Psoas muscle (tissue), 8 donors: ENCODE measurements around the gene CUEDC2. TPM values are rescaled to one million over a fixed set of nuclear protein-coding genes. Genes with fewer than 3 reads are reported as not detected.

Source experiments
- ATAC-seq, 4 donors: fragments of 200-7000 bp; cut with Tn5 transposase; one replicate each; pipeline ENCODE4 v1.9.1; 2020; ENCODE audit warnings: moderate library complexity in 3 of 4, mild to moderate bottlenecking in 2 of 4
- DNase-seq, 2 donors: peaks; one replicate each; pipeline ENCODE4 v3.0.0-alpha.2; 2020
- H3K27ac ChIP-seq: fragments of 200-600 bp; one replicate; pipeline ENCODE4 v1.8.0; 2022
- H3K27me3 ChIP-seq, 3 donors: fragments of 200-600 bp in 1 of 3; one replicate each; pipeline versions ENCODE4 v1.6.1 to v1.8.0; 2013 to 2022; ENCODE audit warnings: low read length in 2 of 3, mild to moderate bottlenecking in 2 of 3, moderate library complexity in 1 of 3; ENCODE audit not compliant: insufficient read depth in 3 of 3
- H3K36me3 ChIP-seq, 2 donors: fragments of 200-600 bp in 1 of 2; one replicate each; pipeline versions ENCODE4 v1.6.1 to v1.8.0; 2013 to 2022; ENCODE audit warnings: low read depth in 1 of 2, mild to moderate bottlenecking in 1 of 2, moderate library complexity in 1 of 2; ENCODE audit not compliant: insufficient read depth in 1 of 2
- H3K4me1 ChIP-seq: fragments of 200-600 bp; one replicate; pipeline ENCODE4 v1.8.0; 2022
- H3K4me3 ChIP-seq: fragments of 200-600 bp; one replicate; pipeline ENCODE4 v1.8.0; 2022; ENCODE audit warnings: mild to moderate bottlenecking
- H3K9me3 ChIP-seq: fragments of 200-600 bp; one replicate; pipeline ENCODE4 v1.8.0; 2022
- CTCF ChIP-seq: fragments of 200-600 bp; IDR thresholded peaks from one replicate; pipeline ENCODE4 v1.8.0; 2022; ENCODE audit warnings: antibody characterized with exemption
- WGBS, 3 donors: extraction: QIAGEN DNeasy Blood & Tissue Kit; methylation state at CpG; one replicate each; pipeline versions ENCODE4 v1.1.6 to v1.1.7; 2013; 5-methylcytosine and 5-hydroxymethylcytosine counted together
- intact Hi-C, 2 donors: fragments of 100-400 bp; cut with DNase I; formaldehyde crosslinking; loops; one replicate each; pipeline versions ENCODE4 v1.11.0 to v1.14.2; 2022
- polyA plus RNA-seq, 3 donors: library from polyadenylated mRNA; stranded (reverse); fragments of 200-250 nt; gene quantifications; one replicate each; pipeline ENCODE4 v1.2.3, GENCODE V29; 2013
- total RNA-seq, 4 donors: library from RNA; stranded (reverse); fragmentation: NEBNext Ultra II Directional in 2 of 4; extraction: Animal tissue kit (Norgen Biotek cat#: 25700) in 2 of 4; gene quantifications; one replicate each; pipeline versions ENCODE4 v1.2.1 to v1.2.4, GENCODE V29; 2021 to 2023
- donor health status: healthy with polysubstance abuse.
- donor health status: DM: no; HTN: no; CAD: no; lungs with moderate emphysema.
- donor health status: Bipolar disorder and iron deficiency.
- donor health status: healthy.
- donor health status: DM: yes; HTN: yes; CAD: no.
- donor health status: DM: no; HTN: no; CAD: no.
- donor health status: DM: no; HTN: no; CAD: no.
- donor health status: DM: yes; HTN: yes; CAD: no.

The CUEDC2 gene
- total and polyA plus RNA-seq, 7 donors, result 53.3 to 103 (median 77.2) TPM

DNA sequence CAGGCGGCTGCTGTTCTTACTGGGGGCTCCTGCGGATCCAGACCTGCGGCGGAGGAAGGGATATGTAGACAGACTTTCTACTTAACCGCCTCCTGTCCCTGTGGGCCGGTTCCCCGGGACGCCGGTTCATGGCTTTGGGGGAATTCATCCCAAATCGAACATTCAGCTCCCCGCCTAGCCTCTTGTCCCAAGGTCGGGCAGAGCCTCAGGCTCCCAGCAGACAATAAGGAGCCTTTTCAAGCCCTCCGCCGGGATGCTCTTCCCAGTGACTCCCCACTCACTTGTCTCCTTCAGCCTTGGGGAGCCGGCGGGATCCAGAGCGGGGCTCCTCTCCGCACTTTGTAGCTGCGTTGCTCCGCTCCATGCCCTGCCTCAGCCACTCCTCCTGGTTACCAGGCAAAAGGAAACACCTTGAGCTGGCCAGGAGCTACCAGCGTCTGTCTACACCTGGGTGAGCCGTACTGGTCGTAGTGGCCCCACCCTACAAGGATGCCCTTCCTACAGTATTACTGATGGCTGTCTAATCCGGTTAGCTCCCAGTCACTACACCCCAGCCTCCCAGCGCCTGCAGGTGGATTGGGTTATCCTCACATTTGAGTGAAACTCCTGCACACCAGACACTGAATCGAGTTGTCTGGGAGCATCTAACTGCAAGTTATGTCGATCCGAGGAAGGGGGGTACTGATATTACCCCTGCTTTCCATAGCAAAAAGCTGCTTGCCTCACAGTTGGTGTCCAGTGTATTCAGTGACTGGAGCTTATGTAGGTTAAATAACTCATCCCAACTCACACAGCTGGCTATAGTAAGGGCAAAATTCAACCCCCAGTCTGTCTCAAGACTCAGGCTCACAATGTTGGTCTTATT is 19.0 kb upstream of the CUEDC2 start, which contains the start of gene C10orf95:
Gene C10orf95 (minus strand): TSS at position 439 of the 865 bp plus-strand sequence. CDS start 450 bp downstream, outside the sequence.
- WGBS, 3 donors, result 29 to 35% (median 30%) methylated on average over 25 to 28 of the region's 28 CpGs
- no peaks in the 10 kb centered on the region for H3K36me3 ChIP-seq
- ATAC-seq (peak in 1 of 4 donors; percentile 1), DNase-seq (no peak)
- H3K9me3 ChIP-seq, result no peaks in the 10 kb centered on the region
- H3K4me1 ChIP-seq, result peaks cover 30% of the 10 kb centered on the region
- intact Hi-C loops, result no loop called here
- peak within 1 kb of the TSS; percentile 78 for H3K4me3 ChIP-seq
- peak within 1 kb of the TSS; percentile 87 for H3K27ac ChIP-seq
- TF ChIP-seq CTCF, result no peak
- H3K27me3 ChIP-seq, result no peaks in the 10 kb centered on the region

DNA sequence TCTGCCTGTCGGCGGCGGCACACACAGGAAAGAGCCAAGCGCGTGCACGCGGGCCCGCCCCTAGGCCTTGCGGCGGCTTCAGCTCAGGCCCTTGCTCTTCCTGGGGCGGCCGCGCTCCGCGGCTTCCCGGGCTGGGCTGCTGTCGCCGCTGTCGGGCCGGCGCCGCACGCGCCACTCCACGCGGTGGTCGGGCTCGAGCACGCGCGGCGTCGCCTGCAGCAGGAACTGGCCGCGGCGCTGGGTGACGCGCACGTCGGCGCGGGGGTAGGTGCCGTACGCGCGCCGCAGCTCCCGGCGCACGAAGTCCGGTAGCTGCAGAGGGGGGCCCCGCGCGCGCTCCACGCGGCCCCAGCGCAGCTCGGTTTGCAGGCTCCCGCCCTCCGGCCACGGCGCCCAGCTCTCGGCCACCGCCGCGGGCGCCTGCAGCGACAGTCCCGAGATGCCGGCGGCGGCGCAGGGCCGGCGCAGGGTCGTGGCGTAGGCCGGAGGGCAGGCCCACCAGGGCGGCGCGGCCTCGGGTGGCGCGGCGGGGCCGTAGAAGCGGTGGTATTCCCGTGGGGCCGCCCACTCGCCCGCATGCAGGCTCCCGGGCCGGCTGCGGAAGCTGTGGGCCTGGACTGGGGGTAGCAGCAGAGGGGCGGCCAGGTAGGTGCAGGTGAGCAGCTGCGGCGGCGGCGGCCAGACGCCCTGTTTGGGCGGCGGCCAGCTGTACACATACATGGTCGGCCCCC is 18.2 kb upstream of the CUEDC2 start:
- no peaks in the 10 kb centered on the region for H3K27me3 ChIP-seq
- H3K27ac ChIP-seq, result peak overlapping the region; percentile 87
- ATAC-seq (peak; percentile 86 to 92 (median 90)), DNase-seq (peak; percentile 87 to 93)
- H3K4me3 ChIP-seq, result peak overlapping the region; percentile 78
- intact Hi-C loops, result no loop called here
- 0 to 1% (median 0%) methylated on average over 59 to 104 of the region's 104 CpGs for WGBS, 3 donors
- no peaks in the 10 kb centered on the region for H3K9me3 ChIP-seq
- peaks cover 30% of the 10 kb centered on the region for H3K4me1 ChIP-seq
- TF ChIP-seq CTCF, result no peak
- no peaks in the 10 kb centered on the region for H3K36me3 ChIP-seq

- peaks cover 30% of the 10 kb centered on the region for H3K4me1 ChIP-seq
Measured at GRCh38 chr10:102450124-102450373, 17.7 kb upstream of the CUEDC2 start.

More at GRCh38 chr10:102450124-102450373, 17.7 kb upstream of the CUEDC2 start:
- TF ChIP-seq CTCF, result no peak
- ATAC-seq, result peak in 3 of 4 donors; percentile 2 to 5 (median 3)
- DNase-seq, result no peak
- intact Hi-C loops, result no loop called here
- Histone ChIP-seq H3K27me3 (no peaks in the 10 kb centered on the region), H3K4me3 (peak overlapping the region; percentile 78), H3K9me3 (no peaks in the 10 kb centered on the region), H3K27ac (peak overlapping the region; percentile 87), H3K36me3 (no peaks in the 10 kb centered on the region)
- 0 to 1% (median 0%) methylated on average over 7 to 11 of the region's 11 CpGs for WGBS, 3 donors
